HG02678 (cell line): ENCODE results near the gene MATN1.
"Not testable (repeated sequence)": the region's sequence is repeated elsewhere in the genome, so short reads cannot be mapped to it uniquely, and the experiment has no call there.

Experiments used
- ATAC-seq: cut with Tn5 transposase; IDR thresholded peaks from one replicate; pipeline ENCODE4 v1.9.1; 2021; ENCODE audit warnings: mild to moderate bottlenecking, moderate library complexity; ENCODE audit not compliant: unreplicated experiment

MATN1 gene

DNA sequence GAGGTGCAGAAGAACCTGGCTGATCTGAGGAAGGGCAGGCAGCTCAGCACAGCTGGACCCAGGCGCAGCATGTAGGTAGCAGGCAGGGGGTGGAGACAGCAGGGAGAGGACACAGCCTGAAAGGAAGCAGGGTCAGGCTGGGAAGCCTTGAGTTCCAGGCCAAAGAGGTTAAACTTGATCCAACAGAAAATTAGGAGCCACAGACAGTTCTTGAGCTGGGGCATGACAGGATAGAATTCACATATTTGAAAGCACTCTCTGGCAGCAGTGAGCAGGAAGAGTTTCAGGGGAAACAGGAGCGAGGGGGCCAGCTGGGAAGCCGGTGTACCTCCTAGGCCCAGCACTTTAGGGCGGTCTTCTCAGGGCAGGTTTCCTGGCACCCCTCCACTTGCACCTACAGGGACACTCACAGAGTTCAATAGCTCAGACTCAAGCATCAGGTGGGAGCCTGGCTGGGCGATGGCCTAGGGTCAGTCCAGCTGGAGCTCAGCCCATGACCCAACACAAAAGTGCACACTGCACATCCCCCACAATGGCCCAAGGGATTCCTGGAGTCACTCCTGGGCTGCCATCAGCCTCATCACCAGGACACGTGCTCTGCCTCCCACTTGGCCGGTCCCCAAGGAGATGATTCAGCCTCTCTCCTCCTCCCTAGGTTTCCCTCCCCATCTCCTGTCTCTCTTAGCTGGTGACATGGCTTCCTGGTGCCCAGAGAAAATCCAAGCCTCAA is 22.7 kb downstream of the MATN1 start:
- ATAC-seq: no peak

DNA sequence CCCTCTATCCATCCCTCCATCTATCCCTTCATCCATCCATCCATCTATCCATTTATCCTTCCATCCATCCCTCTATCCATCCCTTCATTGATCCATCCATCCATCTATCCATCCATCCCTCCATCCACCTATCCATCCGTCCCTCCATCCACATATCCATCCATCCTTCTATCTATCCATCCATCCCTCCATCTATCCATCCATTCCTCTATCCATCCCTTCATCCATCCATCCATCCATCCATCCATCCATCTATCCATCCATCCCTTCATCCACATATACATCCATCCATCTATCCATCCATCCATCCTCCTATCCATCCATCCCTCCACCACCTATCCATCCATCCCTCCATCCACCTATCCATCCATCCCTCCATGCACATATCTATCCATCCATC is 23.6 kb downstream of the MATN1 start:
- ATAC-seq: no peak

DNA sequence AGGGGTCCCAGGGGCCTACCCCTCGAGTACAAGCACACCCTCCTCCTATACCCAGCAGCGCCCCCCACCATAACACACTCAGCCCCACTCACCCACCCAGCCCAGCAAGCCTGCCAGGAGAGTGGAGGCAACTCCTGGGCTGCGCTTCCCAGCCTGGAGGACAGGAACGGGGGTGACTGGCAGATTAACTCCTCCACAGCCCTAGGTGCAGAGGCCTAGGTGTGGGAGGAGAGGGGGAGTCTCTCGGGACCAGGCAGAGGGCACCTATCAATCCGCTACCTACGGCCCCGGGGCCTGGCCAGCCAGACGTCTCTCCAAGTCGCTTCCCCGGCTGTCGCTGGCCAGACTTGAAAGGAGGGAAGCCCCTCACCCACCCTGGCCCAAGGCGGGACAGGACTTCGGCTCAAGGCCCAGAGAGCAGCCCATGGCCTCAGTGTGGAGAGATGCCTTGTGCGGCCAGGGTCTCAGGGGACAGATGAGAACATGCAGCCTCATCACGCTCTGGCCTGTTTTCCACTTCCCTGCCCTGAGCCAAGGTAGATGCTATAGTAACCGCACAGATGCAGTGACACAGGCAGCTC is 24.9 kb downstream of the MATN1 start:
- no peak for ATAC-seq

- no peak for ATAC-seq
These were observed 25.6 kb downstream of the MATN1 start for GRCh38 chr1:30697571-30698376.

DNA sequence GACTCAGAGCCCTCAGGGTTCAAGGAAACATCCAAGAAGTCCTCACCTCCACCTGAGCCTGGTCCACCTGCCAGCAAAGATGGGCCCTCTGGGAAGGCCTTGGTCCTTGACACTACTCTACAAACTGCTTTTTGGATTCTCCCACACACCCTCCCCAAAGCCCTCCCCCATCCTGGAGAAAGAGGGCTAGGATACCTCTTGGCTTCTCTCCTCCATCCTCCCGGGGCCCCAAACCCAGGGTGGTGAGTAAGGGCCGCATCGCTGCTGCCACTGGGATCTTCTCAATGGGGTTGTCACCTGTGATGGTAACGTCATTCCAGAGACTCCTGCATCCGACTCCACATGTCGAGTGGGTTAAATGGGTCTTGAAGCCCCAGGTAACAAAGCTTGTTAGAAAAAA is 26.6 kb downstream of the MATN1 start:
- no peak for ATAC-seq

- no peak for ATAC-seq
These were observed 27.9 kb downstream of the MATN1 start for GRCh38 chr1:30695439-30695841.

GRCh38 chr1:30694280-30695175 is 28.9 kb downstream of the MATN1 start:
- ATAC-seq: no peak

DNA sequence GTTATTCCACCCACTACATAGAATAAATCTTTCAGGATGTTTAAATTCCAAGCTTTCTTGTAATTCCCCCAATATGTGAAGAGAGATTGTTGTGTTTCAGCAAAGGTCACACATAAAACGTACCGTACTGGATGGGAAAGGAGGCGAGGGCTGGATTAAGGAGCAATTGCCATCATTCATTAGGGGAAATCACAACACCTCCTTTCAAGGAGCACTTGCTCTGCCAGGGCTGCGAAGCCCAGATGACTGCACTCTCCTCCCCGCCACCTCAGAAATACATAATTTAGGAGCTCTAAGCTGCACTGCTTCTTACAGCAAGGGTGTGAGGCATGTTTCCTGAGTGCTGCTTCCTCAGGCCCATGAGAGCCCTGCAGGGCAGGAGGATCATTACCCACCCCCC is 29.6 kb downstream of the MATN1 start:
- no peak for ATAC-seq

GRCh38 chr1:30693366-30693765 is 30.0 kb downstream of the MATN1 start:
- ATAC-seq: no peak

GRCh38 chr1:30692948-30693301 is 30.5 kb downstream of the MATN1 start:
- ATAC-seq: no peak

- ATAC-seq: no peak
These were observed 31.0 kb downstream of the MATN1 start for GRCh38 chr1:30692201-30692947.

- ATAC-seq: no peak
These were observed 31.9 kb downstream of the MATN1 start for GRCh38 chr1:30691480-30691879.

DNA sequence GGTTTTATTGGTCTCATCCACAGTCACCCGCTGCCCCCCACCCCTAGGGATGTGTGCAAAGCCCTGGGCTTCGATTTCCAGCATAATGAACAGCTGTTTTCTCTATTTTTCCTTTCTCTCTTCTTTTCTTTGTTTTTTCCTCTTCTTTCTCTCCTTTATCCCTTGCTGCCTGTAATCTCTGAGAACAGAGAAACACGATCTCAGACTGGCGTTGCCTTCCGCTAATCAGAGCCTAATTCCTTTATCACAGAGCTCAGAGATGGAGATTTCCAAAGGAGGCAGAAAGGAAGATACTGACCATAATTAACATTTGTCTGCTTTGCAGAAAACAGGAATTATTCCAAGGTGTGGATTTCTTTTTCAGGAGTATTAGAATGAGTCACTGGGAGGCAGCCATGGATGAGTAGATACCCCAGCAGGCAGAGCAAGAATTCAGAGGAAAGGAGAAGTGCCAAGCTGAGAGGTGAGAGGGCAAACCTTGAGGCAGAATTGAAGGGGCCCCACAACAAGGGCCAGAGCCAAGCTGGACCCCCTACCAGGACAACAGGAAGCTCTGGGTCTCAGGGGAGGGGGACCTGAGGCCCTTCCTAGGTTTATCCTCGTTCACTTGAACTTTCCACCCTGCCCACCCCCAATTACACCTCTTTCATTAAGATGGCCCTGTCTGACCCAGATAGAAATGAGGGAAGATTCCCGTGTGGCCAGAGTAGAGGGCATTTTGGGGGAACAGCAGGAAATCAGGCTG is 33.3 kb downstream of the MATN1 start:
- no peak for ATAC-seq

DNA sequence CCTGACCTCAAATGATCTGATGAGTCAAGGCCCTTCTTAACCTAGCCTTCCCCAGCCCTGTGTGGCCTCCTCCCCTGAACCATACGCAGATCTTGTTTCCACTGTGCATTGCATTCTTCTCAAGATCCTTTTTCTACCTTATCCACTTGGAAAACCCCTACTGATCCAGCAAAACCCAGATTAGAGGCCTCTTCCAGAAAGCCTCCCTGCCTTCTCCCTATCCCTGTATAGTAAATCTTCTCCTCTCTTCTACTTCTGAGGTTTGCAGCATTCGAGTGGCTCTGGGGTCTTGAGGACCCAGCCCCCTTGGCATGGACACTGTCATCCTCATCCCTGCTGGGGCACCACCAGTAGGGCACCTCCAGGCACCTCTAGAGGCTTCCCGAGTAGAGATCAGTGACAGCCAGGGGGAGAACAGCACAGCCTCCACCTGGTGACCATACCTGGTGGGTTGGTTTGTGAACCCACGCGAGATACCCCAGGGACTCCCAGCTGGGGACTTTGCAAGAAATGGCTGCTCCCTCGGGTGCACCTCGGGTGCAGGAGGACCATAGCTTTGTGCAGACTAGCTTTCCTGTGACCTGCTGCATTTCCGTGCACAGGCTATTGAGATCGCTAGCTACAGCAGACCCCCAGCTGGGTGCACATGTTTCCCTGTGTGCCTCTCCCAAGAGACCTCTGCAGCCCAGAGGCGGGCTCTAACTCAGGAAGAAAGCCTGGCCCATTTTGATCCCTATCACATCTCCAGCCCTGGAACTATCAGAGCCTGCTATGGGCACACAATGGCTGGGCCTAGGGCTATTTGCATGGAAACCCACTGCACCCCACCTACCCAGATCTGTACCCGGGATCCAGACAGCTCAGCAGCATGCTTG is 34.2 kb downstream of the MATN1 start:
- no peak for ATAC-seq

GRCh38 chr1:30688516-30688915 is 34.9 kb downstream of the MATN1 start:
- not testable (repeated sequence) for ATAC-seq

GRCh38 chr1:30687886-30688285 is 35.5 kb downstream of the MATN1 start:
- no peak for ATAC-seq

DNA sequence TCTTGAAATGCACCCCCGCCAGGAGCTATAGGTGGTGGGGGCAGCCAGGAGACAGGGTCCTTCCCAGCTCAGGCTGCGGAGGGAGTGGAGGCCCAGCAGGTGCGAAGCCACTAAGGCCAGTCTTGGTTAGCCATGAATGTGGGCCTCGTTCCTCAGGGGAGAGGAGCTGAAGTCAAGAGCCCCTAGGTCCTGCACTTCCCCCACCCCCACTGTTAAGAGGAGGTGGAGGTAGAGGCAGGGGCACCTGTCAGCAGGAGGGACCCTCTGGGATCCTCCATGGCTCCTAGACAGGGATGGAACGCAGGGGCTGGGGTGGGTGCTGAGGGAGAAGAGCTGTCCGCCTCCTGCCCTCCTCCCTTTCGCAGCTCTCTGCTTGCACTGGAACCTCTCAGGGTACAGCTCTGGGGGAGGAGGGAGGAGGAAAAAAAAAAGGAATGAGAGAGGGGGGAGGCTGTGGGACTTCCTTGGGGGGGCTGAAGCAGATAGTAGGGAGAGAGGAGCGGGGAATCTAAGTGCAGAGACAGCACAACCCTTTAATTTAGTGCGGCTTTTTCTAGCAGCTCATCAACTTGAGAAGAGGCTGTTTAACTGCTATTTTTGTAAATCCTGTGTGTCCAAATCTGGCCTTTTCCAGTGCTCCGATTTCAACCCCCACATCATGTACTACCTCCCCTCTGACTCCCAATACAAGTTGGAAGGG is 37.0 kb downstream of the MATN1 start:
- ATAC-seq: no peak

GRCh38 chr1:30685796-30686165 is 37.6 kb downstream of the MATN1 start:
- no peak for ATAC-seq
